Measurements from ENCODE around the gene EFCAB13.

DNA sequence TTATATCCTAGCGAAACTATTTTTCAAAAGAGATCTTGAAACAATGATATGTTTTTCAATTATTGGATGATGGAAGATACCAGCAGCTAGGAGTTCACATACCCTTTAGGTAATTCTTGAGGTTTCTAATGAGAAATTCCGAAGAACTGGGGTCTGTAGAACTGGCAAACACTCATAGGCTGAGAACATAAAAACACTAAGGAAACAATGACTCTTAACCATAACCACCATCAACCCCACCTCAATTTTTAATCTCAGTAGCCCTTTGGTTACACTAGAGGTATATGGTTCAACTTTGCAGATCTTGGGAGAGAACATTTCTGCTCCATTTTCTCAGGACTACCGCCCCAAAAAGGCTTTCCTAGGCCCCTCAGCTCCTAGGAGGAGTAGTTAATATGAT is 141.4 kb downstream of the EFCAB13 start:
- TF ChIP-seq, protein P1, sequence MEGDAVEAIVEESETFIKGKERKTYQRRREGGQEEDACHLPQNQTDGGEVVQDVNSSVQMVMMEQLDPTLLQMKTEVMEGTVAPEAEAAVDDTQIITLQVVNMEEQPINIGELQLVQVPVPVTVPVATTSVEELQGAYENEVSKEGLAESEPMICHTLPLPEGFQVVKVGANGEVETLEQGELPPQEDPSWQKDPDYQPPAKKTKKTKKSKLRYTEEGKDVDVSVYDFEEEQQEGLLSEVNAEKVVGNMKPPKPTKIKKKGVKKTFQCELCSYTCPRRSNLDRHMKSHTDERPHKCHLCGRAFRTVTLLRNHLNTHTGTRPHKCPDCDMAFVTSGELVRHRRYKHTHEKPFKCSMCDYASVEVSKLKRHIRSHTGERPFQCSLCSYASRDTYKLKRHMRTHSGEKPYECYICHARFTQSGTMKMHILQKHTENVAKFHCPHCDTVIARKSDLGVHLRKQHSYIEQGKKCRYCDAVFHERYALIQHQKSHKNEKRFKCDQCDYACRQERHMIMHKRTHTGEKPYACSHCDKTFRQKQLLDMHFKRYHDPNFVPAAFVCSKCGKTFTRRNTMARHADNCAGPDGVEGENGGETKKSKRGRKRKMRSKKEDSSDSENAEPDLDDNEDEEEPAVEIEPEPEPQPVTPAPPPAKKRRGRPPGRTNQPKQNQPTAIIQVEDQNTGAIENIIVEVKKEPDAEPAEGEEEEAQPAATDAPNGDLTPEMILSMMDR (IDR thresholded peaks at IDR 0.05), result no peak
- TF ChIP-seq POLR2A (IDR thresholded peaks at IDR 0.05), result no peak

Measured in right lobe of liver (tissue), 4 donors.